ENCODE measurements around the gene KCNJ11.

DNA sequence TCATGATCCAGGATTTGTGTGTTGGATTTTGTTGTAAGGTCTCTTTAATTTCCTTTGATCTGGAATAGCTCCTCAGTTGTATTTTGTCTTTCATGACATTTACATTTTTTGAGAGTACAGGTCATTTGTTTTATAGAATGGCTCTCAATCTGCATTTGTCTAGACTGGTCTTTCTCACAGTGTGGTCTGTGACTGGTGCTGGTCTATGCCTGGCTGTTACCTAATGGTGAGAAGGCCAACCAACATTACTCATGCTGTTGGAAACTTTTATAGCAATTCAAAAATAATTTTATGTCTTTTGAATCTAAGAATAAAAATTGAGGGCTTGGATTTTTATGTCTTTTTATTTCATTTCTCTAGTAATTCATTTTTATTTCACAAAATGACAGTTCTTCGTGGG, 40.8 kb downstream of the KCNJ11 start:
- TF ChIP-seq CTCF (IDR thresholded peaks at IDR 0.05) = no peak
- TF ChIP-seq POLR2A (IDR thresholded peaks at IDR 0.05) = no peak
- TF ChIP-seq POLR2AphosphoS5 (IDR thresholded peaks at IDR 0.05) = no peak
- no peak for TF ChIP-seq EP300 (IDR thresholded peaks at IDR 0.05)
